A673 (cell line): Measurements from ENCODE around the gene PACS2. TPM values are rescaled to one million over a fixed set of nuclear protein-coding genes. Genes with fewer than 3 reads are reported as not detected.

ENCODE experiments used
- BruUV-seq: library from RNA; stranded (reverse); fragments of 400-500 nt; replicated peaks from 2 replicates; lab custom pipeline; 2021; lab: Mats Ljungman, UMichigan
- CTCF ChIA-PET: fragments of 300-600 bp; sonication (Branson Sonifier 250); formaldehyde crosslinking; loops from one replicate; lab custom pipeline; 2022; ENCODE audit warnings: antibody characterized with exemption; lab: Charles Lee
- POLR2A ChIA-PET: fragments of 300-600 bp; sonication (Branson Sonifier 250); formaldehyde crosslinking; loops from one replicate; lab custom pipeline; 2022; ENCODE audit warnings: antibody characterized with exemption; ENCODE audit not compliant: low non-redundant PET; lab: Charles Lee
- DNase-seq: peaks from one replicate; pipeline ENCODE4 v3.0.0-alpha.2; 2015; ENCODE audit warnings: low spot score
- H3K27ac ChIP-seq: fragments of 200-600 bp; sonication (generic); 2 replicates; pipeline ENCODE4 v1.5.1; 2016; ENCODE audit warnings: mixed run types, low read depth, mild to moderate bottlenecking, mixed read lengths, antibody characterized with exemption, low read length; ENCODE audit not compliant: poor library complexity, severe bottlenecking
- H3K27me3 ChIP-seq: fragments of 200-600 bp; sonication (generic); replicated peaks from 2 replicates; pipeline ENCODE4 v1.6.1; 2017; ENCODE audit warnings: mixed run types, low read depth, mild to moderate bottlenecking, mixed read lengths, antibody characterized with exemption, low read length; ENCODE audit not compliant: insufficient read depth, poor library complexity
- H3K36me3 ChIP-seq: fragments of 200-600 bp; sonication (generic); 2 replicates; pipeline ENCODE4 v1.6.1; 2016; ENCODE audit warnings: mixed run types, mild to moderate bottlenecking, mixed read lengths, antibody characterized with exemption, low read length; ENCODE audit not compliant: insufficient read depth, poor library complexity, severe bottlenecking
- H3K4me1 ChIP-seq: fragments of 200-600 bp; sonication (generic); 2 replicates; pipeline ENCODE4 v1.6.1; 2017; ENCODE audit warnings: mixed run types, mild to moderate bottlenecking, mixed read lengths, antibody characterized with exemption, low read length; ENCODE audit not compliant: insufficient read depth, poor library complexity, severe bottlenecking
- H3K4me3 ChIP-seq: fragments of 200-600 bp; sonication (generic); 2 replicates; pipeline ENCODE4 v1.5.1; 2016; ENCODE audit warnings: low read depth, mixed run types, mild to moderate bottlenecking, mixed read lengths, low read length; ENCODE audit not compliant: poor library complexity, severe bottlenecking
- H3K9me3 ChIP-seq: fragments of 200-600 bp; sonication (generic); 2 replicates; pipeline ENCODE4 v1.6.1; 2016; ENCODE audit warnings: mixed run types, low read depth, mild to moderate bottlenecking, mixed read lengths, antibody characterized with exemption, low read length; ENCODE audit not compliant: poor library complexity, severe bottlenecking
- CTCF ChIP-seq: fragments of 300-800, 200-600 bp; sonication (generic); conservative IDR thresholded peaks from 2 replicates; pipeline ENCODE4 v1.5.1; 2017; ENCODE audit warnings: low read depth, mild to moderate bottlenecking, antibody characterized with exemption, low read length, moderate library complexity, mixed read lengths
- EZH2 ChIP-seq: fragments of 200-600 bp; sonication (generic); IDR thresholded peaks from 2 replicates; pipeline ENCODE4 v1.6.1; 2017; ENCODE audit warnings: borderline replicate concordance, low read depth, mild to moderate bottlenecking, mixed read lengths, antibody characterized with exemption, low read length; ENCODE audit not compliant: poor library complexity, severe bottlenecking
- intact Hi-C: fragments of 100-400 bp; cut with micrococcal nuclease; formaldehyde crosslinking; loops from one replicate; pipeline ENCODE4 v1.10.0; 2022; ENCODE audit not compliant: unreplicated experiment
- total RNA-seq: library from RNA; stranded (reverse); gene quantifications from 2 replicates; pipeline ENCODE4 v1.2.3, GENCODE V29; 2021

Gene PACS2
- total RNA-seq, 1 experiment from 2014 or later = 52.5 TPM

- ChIA-PET POLR2A (no interaction called here), CTCF (no interaction called here)
- no TSS peak for BruUV-seq
- H3K27ac ChIP-seq = no peak overlapping the region
- H3K9me3 ChIP-seq = no peaks in the 10 kb centered on the region
- no peaks in the 10 kb centered on the region for H3K27me3 ChIP-seq
- intact Hi-C loops = loop anchor here (5.0 kb wide), 1 partner anchor 153 kb away; the partner anchor contains the start of gene TMEM121
- no peak for DNase-seq
- H3K4me3 ChIP-seq = no peak overlapping the region
- TF ChIP-seq EZH2 = no peak
- no peak for TF ChIP-seq CTCF
- no peaks in the 10 kb centered on the region for H3K4me1 ChIP-seq
- no peaks in the 10 kb centered on the region for H3K36me3 ChIP-seq
These were observed 59.8 kb downstream of the PACS2 start for GRCh38 chr14:105374389-105374788.

- TF ChIP-seq EZH2 (no peak), CTCF (no peak)
- POLR2A ChIA-PET = no interaction called here
- DNase-seq = no peak
- intact Hi-C loops = no loop called here
- Histone ChIP-seq H3K27me3 (no peaks in the 10 kb centered on the region), H3K4me1 (no peaks in the 10 kb centered on the region), H3K9me3 (no peaks in the 10 kb centered on the region), H3K27ac (no peak overlapping the region), H3K36me3 (no peaks in the 10 kb centered on the region), H3K4me3 (no peak overlapping the region)
- CTCF ChIA-PET = no interaction called here
- no TSS peak for BruUV-seq
These were observed 61.1 kb downstream of the PACS2 start for GRCh38 chr14:105375635-105376057.

GRCh38 chr14:105376521-105377440 lies 62.2 kb downstream of the PACS2 start:
- H3K4me3 ChIP-seq = no peak overlapping the region
- no peak for DNase-seq
- no peaks in the 10 kb centered on the region for H3K4me1 ChIP-seq
- H3K27ac ChIP-seq = no peak overlapping the region
- no peak for TF ChIP-seq EZH2
- no peak for TF ChIP-seq CTCF
- no peaks in the 10 kb centered on the region for H3K27me3 ChIP-seq
- ChIA-PET CTCF (interaction anchor here (0.6 kb wide), 1 partner anchor 19 kb away, joined by 6 read pairs; no protein-coding TSS in a partner anchor), POLR2A (no interaction called here)
- no TSS peak for BruUV-seq
- H3K9me3 ChIP-seq = no peaks in the 10 kb centered on the region
- H3K36me3 ChIP-seq = no peaks in the 10 kb centered on the region
- intact Hi-C loops = no loop called here
